Ishikawa (cell line): Measurements from ENCODE around the gene GTF2F2.

Experiments
- CEBPB ChIP-seq: IDR thresholded peaks from 2 replicates; pipeline ENCODE4 v1.6.1; 2012
- EGR1 ChIP-seq: IDR thresholded peaks from 2 replicates; pipeline ENCODE4 v1.6.1; 2012
- FOXM1 ChIP-seq: IDR thresholded peaks from 2 replicates; pipeline ENCODE4 v1.6.1; 2012; ENCODE audit warnings: low read depth, borderline replicate concordance
- MAX ChIP-seq: IDR thresholded peaks from 2 replicates; pipeline ENCODE4 v1.6.1; 2012
- RAD21 ChIP-seq: IDR thresholded peaks from 2 replicates; pipeline ENCODE4 v1.6.1; 2012; ENCODE audit warnings: low read depth
- TAF1 ChIP-seq: IDR thresholded peaks from 2 replicates; pipeline ENCODE4 v1.6.1; 2012; ENCODE audit warnings: low read depth, mild to moderate bottlenecking
- TEAD4 ChIP-seq: IDR thresholded peaks from 2 replicates; pipeline ENCODE4 v1.6.1; 2012
- ZBTB7A ChIP-seq: IDR thresholded peaks from 2 replicates; pipeline ENCODE4 v1.6.1; 2012; ENCODE audit warnings: low read depth
- TF ChIP-seq, protein P1 (sequence below): IDR thresholded peaks from 2 replicates; pipeline ENCODE4 v1.6.1; 2012
- TF ChIP-seq, protein P2 (sequence below): IDR thresholded peaks from 2 replicates; pipeline ENCODE4 v1.6.1; 2012; ENCODE audit warnings: low read depth, mild to moderate bottlenecking

DNA sequence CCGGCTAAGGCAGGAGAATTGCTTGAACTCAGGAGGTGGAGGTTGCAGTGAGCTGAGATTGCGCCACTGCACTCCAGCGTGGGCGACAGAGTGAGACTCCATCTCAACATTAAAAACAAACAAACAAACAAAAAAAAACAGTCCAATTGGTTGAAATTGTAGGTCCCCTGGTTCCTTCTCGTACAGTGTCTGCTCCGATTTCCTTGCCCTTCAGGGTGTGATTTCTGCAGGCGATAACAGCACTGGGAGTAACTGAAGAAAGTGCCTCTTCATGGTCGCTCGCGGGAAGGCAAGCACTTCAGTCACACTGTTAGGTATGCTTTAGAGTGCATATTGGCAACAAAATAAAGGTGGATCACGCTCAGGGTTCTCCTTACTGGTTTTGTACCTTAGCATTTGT, 181.0 kb downstream of the GTF2F2 start:
- TF ChIP-seq FOXM1: no peak
- TF ChIP-seq ZBTB7A: no peak
- TF ChIP-seq, protein P1, sequence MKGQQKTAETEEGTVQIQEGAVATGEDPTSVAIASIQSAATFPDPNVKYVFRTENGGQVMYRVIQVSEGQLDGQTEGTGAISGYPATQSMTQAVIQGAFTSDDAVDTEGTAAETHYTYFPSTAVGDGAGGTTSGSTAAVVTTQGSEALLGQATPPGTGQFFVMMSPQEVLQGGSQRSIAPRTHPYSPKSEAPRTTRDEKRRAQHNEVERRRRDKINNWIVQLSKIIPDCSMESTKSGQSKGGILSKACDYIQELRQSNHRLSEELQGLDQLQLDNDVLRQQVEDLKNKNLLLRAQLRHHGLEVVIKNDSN: no peak
- no peak for TF ChIP-seq CEBPB
- TF ChIP-seq RAD21: no peak
- no peak for TF ChIP-seq TAF1
- TF ChIP-seq MAX: no peak
- no peak for TF ChIP-seq TEAD4
- TF ChIP-seq, protein P2, sequence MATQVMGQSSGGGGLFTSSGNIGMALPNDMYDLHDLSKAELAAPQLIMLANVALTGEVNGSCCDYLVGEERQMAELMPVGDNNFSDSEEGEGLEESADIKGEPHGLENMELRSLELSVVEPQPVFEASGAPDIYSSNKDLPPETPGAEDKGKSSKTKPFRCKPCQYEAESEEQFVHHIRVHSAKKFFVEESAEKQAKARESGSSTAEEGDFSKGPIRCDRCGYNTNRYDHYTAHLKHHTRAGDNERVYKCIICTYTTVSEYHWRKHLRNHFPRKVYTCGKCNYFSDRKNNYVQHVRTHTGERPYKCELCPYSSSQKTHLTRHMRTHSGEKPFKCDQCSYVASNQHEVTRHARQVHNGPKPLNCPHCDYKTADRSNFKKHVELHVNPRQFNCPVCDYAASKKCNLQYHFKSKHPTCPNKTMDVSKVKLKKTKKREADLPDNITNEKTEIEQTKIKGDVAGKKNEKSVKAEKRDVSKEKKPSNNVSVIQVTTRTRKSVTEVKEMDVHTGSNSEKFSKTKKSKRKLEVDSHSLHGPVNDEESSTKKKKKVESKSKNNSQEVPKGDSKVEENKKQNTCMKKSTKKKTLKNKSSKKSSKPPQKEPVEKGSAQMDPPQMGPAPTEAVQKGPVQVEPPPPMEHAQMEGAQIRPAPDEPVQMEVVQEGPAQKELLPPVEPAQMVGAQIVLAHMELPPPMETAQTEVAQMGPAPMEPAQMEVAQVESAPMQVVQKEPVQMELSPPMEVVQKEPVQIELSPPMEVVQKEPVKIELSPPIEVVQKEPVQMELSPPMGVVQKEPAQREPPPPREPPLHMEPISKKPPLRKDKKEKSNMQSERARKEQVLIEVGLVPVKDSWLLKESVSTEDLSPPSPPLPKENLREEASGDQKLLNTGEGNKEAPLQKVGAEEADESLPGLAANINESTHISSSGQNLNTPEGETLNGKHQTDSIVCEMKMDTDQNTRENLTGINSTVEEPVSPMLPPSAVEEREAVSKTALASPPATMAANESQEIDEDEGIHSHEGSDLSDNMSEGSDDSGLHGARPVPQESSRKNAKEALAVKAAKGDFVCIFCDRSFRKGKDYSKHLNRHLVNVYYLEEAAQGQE: no peak
- no peak for TF ChIP-seq EGR1
